GM23248 (cell line): ENCODE results near the gene TAF8. TPM values are rescaled to one million over a fixed set of nuclear protein-coding genes. Genes with fewer than 3 reads are reported as not detected.
"Not testable (repeated sequence)": the region's sequence is repeated elsewhere in the genome, so short reads cannot be mapped to it uniquely, and the experiment has no call there.

Experiments
- DNase-seq: peaks from one replicate; pipeline ENCODE4 v3.0.0-alpha.2; 2015
- H2AFZ ChIP-seq: fragments of 200-600 bp; sonication (generic); 2 replicates; pipeline ENCODE4 v1.6.1; 2016; ENCODE audit warnings: antibody characterized with exemption
- H3F3A ChIP-seq: fragments of 200-600 bp; sonication (generic); 2 replicates; pipeline ENCODE4 v1.6.1; 2016; ENCODE audit warnings: mild to moderate bottlenecking, antibody characterized with exemption, mixed run types; ENCODE audit not compliant: insufficient read depth
- H3K27ac ChIP-seq: fragments of 200-600 bp; sonication (generic); 2 replicates; pipeline ENCODE4 v1.5.1; 2016; ENCODE audit warnings: mild to moderate bottlenecking
- H3K27me3 ChIP-seq: fragments of 200-600 bp; sonication (generic); replicated peaks from 2 replicates; pipeline ENCODE4 v1.6.1; 2016; ENCODE audit warnings: mild to moderate bottlenecking; ENCODE audit not compliant: insufficient read depth
- H3K36me3 ChIP-seq: fragments of 200-600 bp; sonication (generic); 2 replicates; pipeline ENCODE4 v1.6.1; 2016; ENCODE audit warnings: low read depth, mild to moderate bottlenecking
- H3K4me1 ChIP-seq: fragments of 200-600 bp; sonication (generic); 2 replicates; pipeline ENCODE4 v1.6.1; 2016; ENCODE audit warnings: mild to moderate bottlenecking; ENCODE audit not compliant: insufficient read depth
- H3K4me2 ChIP-seq: fragments of 200-600 bp; sonication (generic); one replicate; pipeline ENCODE4 v1.6.1; 2016; ENCODE audit warnings: mild to moderate bottlenecking; ENCODE audit not compliant: unreplicated experiment
- H3K4me3 ChIP-seq: fragments of 200-600 bp; sonication (generic); 2 replicates; pipeline ENCODE4 v1.5.1; 2016; ENCODE audit warnings: mild to moderate bottlenecking
- H3K79me2 ChIP-seq: fragments of 200-600 bp; sonication (generic); 2 replicates; pipeline ENCODE4 v1.6.1; 2016; ENCODE audit warnings: mild to moderate bottlenecking; ENCODE audit not compliant: insufficient read depth
- H3K9ac ChIP-seq: fragments of 200-600 bp; sonication (generic); 2 replicates; pipeline ENCODE4 v1.6.1; 2016; ENCODE audit warnings: mild to moderate bottlenecking
- H3K9me2 ChIP-seq: fragments of 200-600 bp; sonication (generic); 2 replicates; pipeline ENCODE4 v1.6.1; 2016; ENCODE audit warnings: mixed run types, mild to moderate bottlenecking, moderate library complexity; ENCODE audit not compliant: insufficient read depth
- H3K9me3 ChIP-seq: fragments of 200-600 bp; sonication (generic); one replicate; pipeline ENCODE4 v1.6.1; 2017; ENCODE audit warnings: low read depth
- H4K20me1 ChIP-seq: fragments of 200-600 bp; sonication (generic); 2 replicates; pipeline ENCODE4 v1.6.0; 2016; ENCODE audit not compliant: insufficient read depth
- EZH2 ChIP-seq: fragments of 200-600 bp; sonication (generic); IDR thresholded peaks from 2 replicates; pipeline ENCODE4 v1.6.1; 2018; ENCODE audit warnings: antibody characterized with exemption, mild to moderate bottlenecking; ENCODE audit not compliant: insufficient read depth, poor library complexity, severe bottlenecking
- EZH2phosphoT487 ChIP-seq: fragments of 200-600 bp; sonication (generic); IDR thresholded peaks from 2 replicates; pipeline ENCODE4 v1.6.1; 2018; ENCODE audit warnings: antibody characterized with exemption, moderate library complexity, mild to moderate bottlenecking, low read depth; ENCODE audit not compliant: insufficient read depth
- WGBS, 2 experiments: methylation state at CpG; one replicate each; pipeline ENCODE4 v1.1.6; 2015 to 2017; ENCODE audit warnings: low lambda C conversion rate in 2 of 2, low coverage in 1 of 2; ENCODE audit errors: missing lambda C conversion rate in 2 of 2; 5-methylcytosine and 5-hydroxymethylcytosine counted together
- in situ Hi-C: fragments of 300-500 bp; cut with MboI; formaldehyde crosslinking; loops from 2 replicates; pipeline ENCODE4 v1.15.0; 2020
- polyA plus RNA-seq: library from polyadenylated mRNA; unstranded; fragments of >200 nt; fragmentation: Nextera tagmentation; extraction: Ambion mirVana; gene quantifications from 2 replicates; pipeline ENCODE4 v1.2.1, GENCODE V29; 2016
- total RNA-seq: library from RNA; depleted of rRNA; stranded (reverse); fragments of >200 nt; shearing (Covaris generic); gene quantifications from 2 replicates; pipeline ENCODE4 v1.2.3, GENCODE V29; 2014; rRNA removed

TAF8 gene, protein sequence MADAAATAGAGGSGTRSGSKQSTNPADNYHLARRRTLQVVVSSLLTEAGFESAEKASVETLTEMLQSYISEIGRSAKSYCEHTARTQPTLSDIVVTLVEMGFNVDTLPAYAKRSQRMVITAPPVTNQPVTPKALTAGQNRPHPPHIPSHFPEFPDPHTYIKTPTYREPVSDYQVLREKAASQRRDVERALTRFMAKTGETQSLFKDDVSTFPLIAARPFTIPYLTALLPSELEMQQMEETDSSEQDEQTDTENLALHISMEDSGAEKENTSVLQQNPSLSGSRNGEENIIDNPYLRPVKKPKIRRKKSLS
- total RNA-seq (8.6 and 17.2 TPM in 2 replicates), polyA plus RNA-seq (6.9 and 7.4 TPM in 2 replicates)

DNA sequence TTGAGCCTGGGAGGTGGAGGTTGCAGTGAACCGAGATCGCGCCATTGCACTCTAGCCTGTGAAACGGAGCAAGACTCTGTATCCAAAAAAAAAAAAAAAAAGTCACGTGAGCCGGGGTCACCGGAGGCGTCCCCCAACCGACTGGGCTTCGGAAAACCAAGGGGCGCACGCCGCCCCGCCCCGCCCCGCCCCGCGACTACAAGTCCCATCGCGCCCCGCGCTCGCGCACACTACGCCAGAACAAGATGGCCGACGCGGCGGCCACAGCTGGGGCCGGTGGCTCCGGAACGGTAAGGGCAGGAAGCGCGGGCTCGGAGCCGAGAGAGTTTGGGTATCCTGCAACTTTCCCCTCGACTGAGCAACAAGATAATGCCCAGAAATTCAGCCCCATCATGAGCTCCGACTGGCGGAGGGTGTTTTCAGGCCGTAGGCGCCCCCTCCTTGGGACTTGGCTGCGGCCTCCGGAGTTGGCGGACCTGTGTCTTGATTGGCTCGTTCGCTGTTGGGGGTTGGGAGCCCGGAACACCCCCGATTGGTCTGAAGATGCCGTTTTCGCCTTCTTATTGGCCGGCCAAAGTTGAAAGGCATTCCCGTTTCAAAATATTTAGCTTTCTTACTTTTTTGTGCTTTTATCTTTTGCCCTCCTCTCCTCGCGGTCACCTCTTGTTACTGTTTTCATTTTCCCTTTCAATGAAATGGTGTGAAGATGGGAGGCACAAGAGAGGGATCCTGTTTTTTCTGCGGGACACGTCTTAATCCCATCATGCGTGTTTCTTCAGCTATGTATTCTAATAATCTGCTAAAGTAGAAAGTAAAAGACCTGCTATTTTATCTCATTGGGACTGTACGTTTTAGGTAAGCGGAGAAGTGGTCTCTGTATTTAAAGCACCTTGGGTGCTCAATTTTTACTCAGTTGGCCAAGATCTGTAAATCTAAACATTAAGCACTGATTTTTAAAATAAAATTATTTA lies at the start of gene TAF8:
TAF8 (plus strand) TSS at position 228 of the 971 bp plus-strand sequence; CDS start at position 246, 18 bp downstream.
- no peaks in the 10 kb centered on the region for H4K20me1 ChIP-seq
- H3K4me3 ChIP-seq, result peak within 1 kb of the TSS; percentile 88
- peak within 1 kb of the TSS; percentile 87 for H3K9ac ChIP-seq
- no peaks in the 10 kb centered on the region for H3K4me1 ChIP-seq
- no peaks in the 10 kb centered on the region for H3K9me3 ChIP-seq
- DNase-seq, result peak; percentile 97
- WGBS, 2 experiments, result 0 to 2% methylated on average over 48 to 59 of the region's 59 CpGs
- in situ Hi-C loops, result no loop called here
- H3K27ac ChIP-seq, result peak within 1 kb of the TSS; percentile 84
- H2AFZ ChIP-seq, result peak within 1 kb of the TSS; percentile 89
- peaks cover 4% of the 10 kb centered on the region; the same call in 1 of the 2 replicates for H3K36me3 ChIP-seq
- H3K27me3 ChIP-seq, result no peaks in the 10 kb centered on the region
- H3K79me2 ChIP-seq, result peaks cover 17% of the 10 kb centered on the region
- H3F3A ChIP-seq, result no peaks in the 10 kb centered on the region; the same call in 1 of the 2 replicates
- H3K9me2 ChIP-seq, result no peaks in the 10 kb centered on the region
- TF ChIP-seq EZH2 (no peak), EZH2phosphoT487 (no peak)
- H3K4me2 ChIP-seq, result peak within 1 kb of the TSS; percentile 86

DNA sequence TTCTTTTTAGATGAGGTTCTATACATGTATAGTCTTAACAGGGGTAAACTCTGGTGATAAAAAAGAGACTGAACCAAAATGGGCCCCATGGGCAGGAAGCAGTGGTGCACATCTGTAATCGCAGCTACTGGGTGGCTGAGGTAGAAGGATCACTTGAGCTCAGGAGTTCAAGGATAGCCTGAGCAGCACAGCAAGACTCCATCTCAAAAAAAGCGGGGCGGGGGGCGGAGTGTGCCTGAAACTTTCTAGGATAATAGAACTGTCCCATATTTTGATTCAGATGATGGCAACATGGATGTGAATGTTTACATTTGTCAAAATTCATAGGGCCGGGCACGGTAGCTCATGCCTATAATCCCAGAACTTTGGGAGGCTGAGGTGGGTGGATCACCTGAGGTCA lies 48.8 kb upstream of the TAF8 start:
- Histone ChIP-seq H3K79me2 (no peaks in the 10 kb centered on the region), H3K9ac (no peak overlapping the region), H3K4me3 (no peak overlapping the region), H3K4me1 (no peaks in the 10 kb centered on the region), H3K9me3 (no peaks in the 10 kb centered on the region), H3K4me2 (no peak overlapping the region), H2AFZ (no peak overlapping the region), H3K27ac (no peak overlapping the region), H3K9me2 (no peaks in the 10 kb centered on the region), H3K36me3 (no peaks in the 10 kb centered on the region), H3K27me3 (no peaks in the 10 kb centered on the region), H4K20me1 (no peaks in the 10 kb centered on the region), H3F3A (no peaks in the 10 kb centered on the region)
- in situ Hi-C loops, result no loop called here
- TF ChIP-seq EZH2phosphoT487 (no peak), EZH2 (no peak)
- 94 to 96% methylated on average over 6 of the region's 6 CpGs for WGBS, 2 experiments
- no peak for DNase-seq

DNA sequence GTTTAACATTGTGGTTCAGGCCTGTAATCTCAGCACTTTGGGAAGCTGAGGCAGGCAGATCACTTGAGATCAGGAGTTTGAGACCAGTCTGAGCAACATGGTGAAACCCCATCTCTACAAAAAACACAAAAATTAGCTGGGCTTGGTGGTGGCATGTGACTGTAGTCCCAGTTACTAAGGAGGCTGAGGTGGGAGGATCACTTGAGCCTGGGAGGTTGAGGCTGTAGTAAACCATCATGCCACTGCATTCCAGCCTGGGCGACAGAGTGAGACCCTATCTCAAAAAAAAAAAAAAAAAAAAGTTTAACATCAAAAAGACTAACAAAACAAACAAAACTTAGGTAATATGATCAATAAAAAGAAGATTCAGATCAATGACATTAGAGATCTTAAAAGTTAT lies 46.7 kb upstream of the TAF8 start:
- H3K4me3 ChIP-seq, H2AFZ ChIP-seq, in situ Hi-C loops, H4K20me1 ChIP-seq, H3K36me3 ChIP-seq, H3K79me2 ChIP-seq, H3K4me1 ChIP-seq, H3K9ac ChIP-seq, H3K9me3 ChIP-seq, H3F3A ChIP-seq, H3K27ac ChIP-seq, H3K9me2 ChIP-seq, H3K27me3 ChIP-seq, DNase-seq, H3K4me2 ChIP-seq: not testable (repeated sequence)
- WGBS, 2 experiments, result 67 to 78% methylated on average over 1 of the region's 1 CpG

DNA sequence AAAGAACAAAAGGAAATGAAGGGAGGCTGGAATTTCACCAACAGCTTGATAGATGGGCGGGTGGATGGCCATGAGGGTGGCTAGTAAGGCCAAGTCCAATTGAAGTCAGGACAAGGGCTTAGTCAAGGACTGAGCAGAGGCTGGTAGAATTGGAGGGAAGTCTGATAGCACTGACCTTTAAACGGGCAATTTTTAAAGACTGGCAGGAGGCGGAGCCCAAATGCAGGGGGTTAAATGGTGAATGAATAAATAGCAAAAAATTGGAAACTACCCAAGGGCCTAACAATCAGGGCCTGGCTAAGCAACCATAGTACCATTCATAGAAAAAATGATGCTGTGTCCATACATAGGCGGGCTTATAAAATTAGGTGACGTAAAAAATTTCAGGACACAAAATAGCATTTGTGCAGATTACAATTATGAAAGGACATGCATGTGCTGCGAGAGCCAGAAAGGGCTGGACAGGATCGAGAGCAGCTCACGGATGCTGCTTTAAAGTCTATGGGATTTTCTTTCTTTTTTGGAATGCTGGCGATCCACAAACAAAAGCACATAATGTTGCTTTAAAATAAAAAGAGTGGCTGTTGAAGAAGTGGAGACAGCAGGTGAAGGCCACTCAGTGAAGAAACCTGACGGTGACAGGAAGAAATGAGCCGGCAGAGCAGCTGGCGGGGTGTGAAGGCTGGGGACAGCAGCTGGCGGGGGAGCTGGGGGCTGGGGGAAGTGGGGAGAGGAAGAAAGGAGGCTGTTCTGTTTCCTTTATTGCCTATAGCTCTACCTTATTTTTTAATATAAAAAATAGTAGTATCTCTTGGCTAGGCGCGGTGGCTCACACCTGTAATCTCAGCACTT lies 42.8 kb upstream of the TAF8 start:
- H3K4me3 ChIP-seq, result no peak overlapping the region
- 82 to 85% methylated on average over 15 of the region's 15 CpGs for WGBS, 2 experiments
- DNase-seq, result no peak
- H2AFZ ChIP-seq, result no peak overlapping the region
- no peaks in the 10 kb centered on the region for H3K79me2 ChIP-seq
- H3K36me3 ChIP-seq, result no peaks in the 10 kb centered on the region
- H4K20me1 ChIP-seq, result no peaks in the 10 kb centered on the region
- no peak overlapping the region for H3K4me2 ChIP-seq
- in situ Hi-C loops, result no loop called here
- no peaks in the 10 kb centered on the region for H3K4me1 ChIP-seq
- no peaks in the 10 kb centered on the region for H3K9me3 ChIP-seq
- H3K9me2 ChIP-seq, result no peaks in the 10 kb centered on the region
- H3F3A ChIP-seq, result no peaks in the 10 kb centered on the region
- no peak for TF ChIP-seq EZH2phosphoT487
- TF ChIP-seq EZH2, result no peak
- no peak overlapping the region for H3K9ac ChIP-seq
- H3K27me3 ChIP-seq, result no peaks in the 10 kb centered on the region
- H3K27ac ChIP-seq, result no peak overlapping the region

DNA sequence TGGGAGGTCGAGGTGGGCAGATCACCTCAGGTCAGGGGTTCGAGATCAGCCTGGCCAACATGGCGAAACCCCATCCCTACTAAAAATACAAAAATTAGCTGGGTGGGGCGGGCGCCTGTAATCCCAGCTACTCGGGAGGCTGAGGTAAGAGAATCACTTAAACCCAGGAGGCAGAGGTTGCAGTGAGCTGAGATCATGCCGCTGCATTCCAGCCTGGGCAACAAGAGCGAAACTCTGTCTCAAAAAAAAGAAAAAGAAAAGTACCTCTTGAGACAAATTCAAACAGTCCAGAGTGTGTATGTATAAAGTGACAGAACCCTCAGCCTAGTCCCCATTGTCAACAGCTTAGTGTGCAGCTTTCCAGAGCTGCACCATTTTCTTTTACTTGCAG lies 42.2 kb upstream of the TAF8 start:
- H3K4me1 ChIP-seq, H3K9me2 ChIP-seq, H3K4me2 ChIP-seq, H2AFZ ChIP-seq, H3K27ac ChIP-seq, H3K4me3 ChIP-seq, in situ Hi-C loops, H3F3A ChIP-seq, H3K27me3 ChIP-seq, H3K36me3 ChIP-seq, H3K9me3 ChIP-seq, H3K79me2 ChIP-seq, DNase-seq, H4K20me1 ChIP-seq, H3K9ac ChIP-seq: not testable (repeated sequence)
- WGBS, 2 experiments, result 74 to 77% methylated on average over 8 of the region's 8 CpGs
